A673 (cell line): ENCODE measurements around the gene MFSD1. TPM values are rescaled to one million over a fixed set of nuclear protein-coding genes. Genes with fewer than 3 reads are reported as not detected.
"Not testable (repeated sequence)": the region's sequence is repeated elsewhere in the genome, so short reads cannot be mapped to it uniquely, and the experiment has no call there.

Source experiments
- BruUV-seq: library from RNA; stranded (reverse); fragments of 400-500 nt; replicated peaks from 2 replicates; lab custom pipeline; 2021; lab: Mats Ljungman, UMichigan
- CTCF ChIA-PET: fragments of 300-600 bp; sonication (Branson Sonifier 250); formaldehyde crosslinking; loops from one replicate; lab custom pipeline; 2022; ENCODE audit warnings: antibody characterized with exemption; lab: Charles Lee
- POLR2A ChIA-PET: fragments of 300-600 bp; sonication (Branson Sonifier 250); formaldehyde crosslinking; loops from one replicate; lab custom pipeline; 2022; ENCODE audit warnings: antibody characterized with exemption; ENCODE audit not compliant: low non-redundant PET; lab: Charles Lee
- DNase-seq: peaks from one replicate; pipeline ENCODE4 v3.0.0-alpha.2; 2015; ENCODE audit warnings: low spot score
- H3K27ac ChIP-seq: fragments of 200-600 bp; sonication (generic); 2 replicates; pipeline ENCODE4 v1.5.1; 2016; ENCODE audit warnings: mixed run types, low read depth, mild to moderate bottlenecking, mixed read lengths, antibody characterized with exemption, low read length; ENCODE audit not compliant: poor library complexity, severe bottlenecking
- H3K27me3 ChIP-seq: fragments of 200-600 bp; sonication (generic); replicated peaks from 2 replicates; pipeline ENCODE4 v1.6.1; 2017; ENCODE audit warnings: mixed run types, low read depth, mild to moderate bottlenecking, mixed read lengths, antibody characterized with exemption, low read length; ENCODE audit not compliant: insufficient read depth, poor library complexity
- H3K36me3 ChIP-seq: fragments of 200-600 bp; sonication (generic); 2 replicates; pipeline ENCODE4 v1.6.1; 2016; ENCODE audit warnings: mixed run types, mild to moderate bottlenecking, mixed read lengths, antibody characterized with exemption, low read length; ENCODE audit not compliant: insufficient read depth, poor library complexity, severe bottlenecking
- H3K4me1 ChIP-seq: fragments of 200-600 bp; sonication (generic); 2 replicates; pipeline ENCODE4 v1.6.1; 2017; ENCODE audit warnings: mixed run types, mild to moderate bottlenecking, mixed read lengths, antibody characterized with exemption, low read length; ENCODE audit not compliant: insufficient read depth, poor library complexity, severe bottlenecking
- H3K4me3 ChIP-seq: fragments of 200-600 bp; sonication (generic); 2 replicates; pipeline ENCODE4 v1.5.1; 2016; ENCODE audit warnings: low read depth, mixed run types, mild to moderate bottlenecking, mixed read lengths, low read length; ENCODE audit not compliant: poor library complexity, severe bottlenecking
- H3K9me3 ChIP-seq: fragments of 200-600 bp; sonication (generic); 2 replicates; pipeline ENCODE4 v1.6.1; 2016; ENCODE audit warnings: mixed run types, low read depth, mild to moderate bottlenecking, mixed read lengths, antibody characterized with exemption, low read length; ENCODE audit not compliant: poor library complexity, severe bottlenecking
- EZH2 ChIP-seq: fragments of 200-600 bp; sonication (generic); IDR thresholded peaks from 2 replicates; pipeline ENCODE4 v1.6.1; 2017; ENCODE audit warnings: borderline replicate concordance, low read depth, mild to moderate bottlenecking, mixed read lengths, antibody characterized with exemption, low read length; ENCODE audit not compliant: poor library complexity, severe bottlenecking
- intact Hi-C: fragments of 100-400 bp; cut with micrococcal nuclease; formaldehyde crosslinking; loops from one replicate; pipeline ENCODE4 v1.10.0; 2022; ENCODE audit not compliant: unreplicated experiment
- total RNA-seq: library from RNA; stranded (reverse); gene quantifications from 2 replicates; pipeline ENCODE4 v1.2.3, GENCODE V29; 2021
- TF ChIP-seq, protein P1 (sequence below): fragments of 300-800, 200-600 bp; sonication (generic); conservative IDR thresholded peaks from 2 replicates; pipeline ENCODE4 v1.5.1; 2017; ENCODE audit warnings: low read depth, mild to moderate bottlenecking, antibody characterized with exemption, low read length, moderate library complexity, mixed read lengths

MFSD1 gene
- total RNA-seq, 1 experiment from 2014 or later, result 15.2 TPM

DNA sequence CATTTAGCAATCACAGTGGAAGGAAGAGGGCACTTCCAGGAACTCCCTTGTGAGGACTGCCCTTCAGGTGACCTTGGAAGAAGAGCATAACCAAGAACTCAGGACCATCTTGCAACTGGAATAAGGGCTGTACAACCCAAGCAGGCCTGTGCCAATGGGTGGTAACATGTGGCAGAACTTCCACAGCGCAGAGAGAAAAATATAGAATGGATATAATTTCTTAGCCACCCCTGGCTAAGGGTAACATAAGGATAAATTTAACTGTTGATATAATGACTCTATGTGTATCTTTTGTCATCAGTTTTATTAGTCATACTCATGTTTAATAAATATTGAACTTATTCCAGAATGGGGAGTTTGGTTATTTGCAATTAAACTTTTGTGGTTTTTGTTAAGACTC is 13.4 kb upstream of the MFSD1 start:
- POLR2A ChIA-PET, result no interaction called here
- Histone ChIP-seq H3K36me3 (no peaks in the 10 kb centered on the region), H3K9me3 (no peaks in the 10 kb centered on the region), H3K4me3 (no peak overlapping the region), H3K4me1 (no peaks in the 10 kb centered on the region), H3K27me3 (no peaks in the 10 kb centered on the region), H3K27ac (no peak overlapping the region)
- CTCF ChIA-PET, result interaction anchor here (0.6 to 2.0 kb wide), 2 partner anchors 61 to 532 kb away, joined by 4 to 15 read pairs; no protein-coding TSS in a partner anchor
- intact Hi-C loops, result loop anchor here (5.0 kb wide), 1 partner anchor 46 kb away; no protein-coding TSS in a partner anchor
- DNase-seq, result no peak
- no TSS peak for BruUV-seq
- no peak for TF ChIP-seq EZH2
- TF ChIP-seq, protein P1, sequence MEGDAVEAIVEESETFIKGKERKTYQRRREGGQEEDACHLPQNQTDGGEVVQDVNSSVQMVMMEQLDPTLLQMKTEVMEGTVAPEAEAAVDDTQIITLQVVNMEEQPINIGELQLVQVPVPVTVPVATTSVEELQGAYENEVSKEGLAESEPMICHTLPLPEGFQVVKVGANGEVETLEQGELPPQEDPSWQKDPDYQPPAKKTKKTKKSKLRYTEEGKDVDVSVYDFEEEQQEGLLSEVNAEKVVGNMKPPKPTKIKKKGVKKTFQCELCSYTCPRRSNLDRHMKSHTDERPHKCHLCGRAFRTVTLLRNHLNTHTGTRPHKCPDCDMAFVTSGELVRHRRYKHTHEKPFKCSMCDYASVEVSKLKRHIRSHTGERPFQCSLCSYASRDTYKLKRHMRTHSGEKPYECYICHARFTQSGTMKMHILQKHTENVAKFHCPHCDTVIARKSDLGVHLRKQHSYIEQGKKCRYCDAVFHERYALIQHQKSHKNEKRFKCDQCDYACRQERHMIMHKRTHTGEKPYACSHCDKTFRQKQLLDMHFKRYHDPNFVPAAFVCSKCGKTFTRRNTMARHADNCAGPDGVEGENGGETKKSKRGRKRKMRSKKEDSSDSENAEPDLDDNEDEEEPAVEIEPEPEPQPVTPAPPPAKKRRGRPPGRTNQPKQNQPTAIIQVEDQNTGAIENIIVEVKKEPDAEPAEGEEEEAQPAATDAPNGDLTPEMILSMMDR, result no peak

DNA sequence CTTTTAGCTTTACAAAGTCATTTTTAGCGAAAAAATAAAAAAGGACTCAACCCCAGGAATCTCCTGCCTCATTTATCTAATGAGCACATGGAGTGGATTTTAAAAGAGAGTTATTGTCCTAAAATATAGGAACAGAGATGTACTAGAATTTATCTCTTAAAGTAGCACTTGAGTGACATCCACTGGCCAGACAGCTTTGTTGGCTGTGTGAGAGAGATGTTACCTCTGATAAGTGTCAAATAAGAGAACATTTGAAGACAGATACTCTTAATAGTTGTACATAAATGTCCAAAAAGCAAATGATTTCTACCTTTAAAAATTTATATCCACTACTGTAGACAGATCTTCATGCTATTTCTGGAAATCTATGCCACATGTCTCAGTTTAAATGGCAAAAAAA is 12.3 kb upstream of the MFSD1 start:
- H3K36me3 ChIP-seq, result no peaks in the 10 kb centered on the region
- no peak overlapping the region for H3K4me3 ChIP-seq
- intact Hi-C loops, result loop anchor here (5.0 kb wide), 1 partner anchor 47 kb away; no protein-coding TSS in a partner anchor
- no TSS peak for BruUV-seq
- DNase-seq, result peak; percentile 48
- no peak overlapping the region for H3K27ac ChIP-seq
- no peaks in the 10 kb centered on the region for H3K4me1 ChIP-seq
- POLR2A ChIA-PET, result interaction anchor here (0.6 kb wide), 1 partner anchor 130 kb away, joined by 3 read pairs; no protein-coding TSS in a partner anchor
- no peaks in the 10 kb centered on the region for H3K27me3 ChIP-seq
- TF ChIP-seq, protein P1, result peak; percentile 62
- no peak for TF ChIP-seq EZH2
- H3K9me3 ChIP-seq, result peaks cover 3% of the 10 kb centered on the region
- CTCF ChIA-PET, result interaction anchor here (0.7 to 2.0 kb wide), 3 partner anchors 62 to 130 kb away, joined by 6 to 15 read pairs (median 10); no protein-coding TSS in a partner anchor

DNA sequence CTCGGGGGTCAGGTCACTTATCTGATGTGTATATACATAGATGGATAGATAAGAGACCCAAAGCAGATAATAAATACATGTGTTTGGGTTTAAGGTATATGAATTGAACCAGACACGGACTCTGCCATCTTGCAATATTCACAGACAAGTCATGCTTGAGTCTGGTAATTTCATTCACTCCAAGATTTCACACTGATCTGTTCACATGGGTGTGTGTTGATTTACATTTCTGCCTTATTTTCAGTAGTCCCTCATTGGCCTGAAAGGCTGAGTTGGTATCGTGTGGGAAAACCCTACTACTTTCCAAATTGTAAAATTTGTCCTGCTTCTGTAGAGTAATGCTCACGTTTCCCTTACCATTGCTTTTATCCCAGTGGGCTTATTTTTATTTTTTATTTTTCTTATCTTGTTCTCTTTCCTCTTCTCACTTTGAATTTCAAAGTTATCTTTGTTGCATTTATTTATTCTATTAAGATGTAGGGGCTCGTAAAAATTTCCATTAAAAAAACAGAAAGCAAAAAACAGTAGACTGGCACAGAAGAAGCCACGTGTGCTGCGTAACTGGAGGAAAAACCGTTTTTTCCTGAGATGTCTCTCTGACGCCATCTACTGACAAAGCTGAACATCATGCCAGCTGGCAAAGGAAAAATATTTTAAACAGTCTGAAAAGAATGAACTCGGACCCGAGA is 10.8 kb upstream of the MFSD1 start:
- intact Hi-C loops, result loop anchor here (1.0 to 10.0 kb wide), 5 partner anchors 64 to 1256 kb away; no protein-coding TSS in a partner anchor
- TF ChIP-seq EZH2, result no peak
- TF ChIP-seq, protein P1, result peak; percentile 88
- ChIA-PET CTCF (interaction anchor here (0.9 to 1.0 kb wide), 3 partner anchors 64 to 251 kb away, joined by 3 to 14 read pairs (median 10); no protein-coding TSS in a partner anchor), POLR2A (no interaction called here)
- peak; percentile 83 for DNase-seq
- H3K4me3 ChIP-seq, result no peak overlapping the region
- H3K27ac ChIP-seq, result no peak overlapping the region
- H3K36me3 ChIP-seq, result no peaks in the 10 kb centered on the region
- no TSS peak for BruUV-seq
- H3K27me3 ChIP-seq, result no peaks in the 10 kb centered on the region
- H3K9me3 ChIP-seq, result peaks cover 7% of the 10 kb centered on the region
- no peaks in the 10 kb centered on the region for H3K4me1 ChIP-seq

DNA sequence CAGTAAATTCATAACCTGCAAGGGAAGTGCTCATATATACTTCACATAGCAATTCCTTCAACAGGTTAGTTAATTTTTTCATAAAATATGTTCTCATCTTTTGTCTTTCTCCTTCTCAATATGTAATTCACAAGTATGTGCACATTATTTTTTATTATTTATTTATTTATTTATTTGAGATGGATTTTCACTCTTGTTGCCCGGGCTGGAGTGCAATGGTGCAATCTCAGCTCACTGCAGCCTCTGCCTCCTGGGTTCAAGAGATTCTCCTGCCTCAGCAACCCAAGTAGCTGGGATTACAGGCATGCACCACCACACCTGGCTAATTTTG is 10.3 kb upstream of the MFSD1 start:
- BruUV-seq, H3K4me3 ChIP-seq, H3K9me3 ChIP-seq, H3K27ac ChIP-seq, H3K36me3 ChIP-seq, H3K4me1 ChIP-seq, POLR2A ChIA-PET, DNase-seq, H3K27me3 ChIP-seq: not testable (repeated sequence)
- intact Hi-C loops, result loop anchor here (1.0 to 10.0 kb wide), 5 partner anchors 64 to 1257 kb away; no protein-coding TSS in a partner anchor
- CTCF ChIA-PET, result interaction anchor here (0.9 to 1.0 kb wide), 3 partner anchors 64 to 251 kb away, joined by 3 to 14 read pairs (median 10); no protein-coding TSS in a partner anchor
